Activated T-cell treated with anti-CD3 and anti-CD28 coated beads, Interleukin-2, amount 50 U/mL, for 1 hour (primary cell): ENCODE measurements around the gene TMEM135.

Source experiments
- DNase-seq: peaks from one replicate; pipeline ENCODE4 v3.0.0-alpha.2; 2020

The TMEM135 gene

DNA sequence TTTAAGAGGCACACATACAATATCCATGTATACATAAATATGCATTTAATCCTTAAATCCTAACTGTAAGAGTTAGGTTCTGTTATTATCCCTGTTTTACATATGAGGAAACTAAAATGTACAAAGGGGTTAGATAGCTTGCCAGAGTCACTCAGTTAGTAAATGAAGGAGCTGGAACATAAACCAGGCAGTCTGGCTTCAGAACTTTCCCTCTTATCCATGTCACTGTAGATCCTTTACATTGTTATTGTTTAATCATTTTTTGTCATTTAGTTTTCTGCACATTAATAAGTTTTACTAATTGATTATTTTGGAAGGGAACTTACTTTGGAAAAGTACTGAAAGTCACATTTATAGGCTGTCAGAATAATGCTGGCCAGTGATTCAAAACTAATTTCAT, 282.4 kb downstream of the TMEM135 start:
- DNase-seq, result no peak

DNA sequence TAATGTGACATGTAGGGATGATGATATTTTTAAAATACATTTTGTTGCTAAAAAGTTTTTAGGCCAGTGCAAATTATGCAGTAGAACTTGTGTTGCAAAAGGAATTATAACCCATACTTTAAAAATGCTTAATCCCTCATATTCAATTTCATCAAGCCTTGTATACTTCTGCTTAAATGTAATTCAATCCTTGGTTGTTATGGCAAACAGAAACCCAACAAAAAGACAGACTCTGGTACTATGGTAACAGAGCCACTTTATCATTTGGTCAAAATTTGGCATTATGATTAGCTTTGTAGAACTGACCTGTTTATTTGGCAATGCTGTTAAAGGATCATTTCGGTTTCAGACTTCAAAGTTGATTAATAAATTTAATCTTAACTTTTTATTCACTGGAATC, 284.8 kb downstream of the TMEM135 start:
- no peak for DNase-seq

GRCh38 chr11:87323899-87324298, 286.2 kb downstream of the TMEM135 start:
- no peak for DNase-seq

DNA sequence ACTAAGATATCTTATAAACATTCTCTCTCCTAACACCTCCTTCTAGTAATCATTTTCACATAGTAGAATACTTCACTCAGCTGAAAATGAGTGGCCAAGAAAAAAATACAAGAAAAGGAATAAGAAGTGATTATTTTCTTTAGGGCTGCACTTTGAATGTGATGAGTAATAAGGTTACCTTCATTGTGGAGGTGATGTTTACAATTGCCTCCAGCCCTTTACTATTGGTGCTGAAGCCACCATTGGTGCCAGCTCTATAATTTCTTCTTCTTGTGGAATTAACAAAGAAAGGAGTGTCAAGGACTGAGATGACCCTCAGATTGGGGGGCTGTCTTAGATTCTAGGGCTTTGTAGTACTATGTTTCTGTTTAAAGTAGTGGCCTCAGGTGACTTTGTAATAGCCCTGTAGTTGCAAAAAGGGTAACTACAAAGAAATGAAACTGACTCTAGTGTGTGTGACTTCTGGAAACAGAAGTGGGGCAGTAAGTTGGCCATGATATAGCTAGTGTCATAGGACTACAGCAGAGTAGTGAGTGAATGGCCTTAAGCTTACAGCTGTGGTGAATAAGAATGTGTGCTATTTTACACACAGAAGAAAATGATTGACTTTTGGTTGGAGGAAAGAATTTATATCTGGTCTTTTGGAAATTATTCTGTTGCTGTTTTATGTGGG, 287.2 kb downstream of the TMEM135 start:
- no peak for DNase-seq

GRCh38 chr11:87325490-87325872, 287.7 kb downstream of the TMEM135 start:
- DNase-seq, result no peak

DNA sequence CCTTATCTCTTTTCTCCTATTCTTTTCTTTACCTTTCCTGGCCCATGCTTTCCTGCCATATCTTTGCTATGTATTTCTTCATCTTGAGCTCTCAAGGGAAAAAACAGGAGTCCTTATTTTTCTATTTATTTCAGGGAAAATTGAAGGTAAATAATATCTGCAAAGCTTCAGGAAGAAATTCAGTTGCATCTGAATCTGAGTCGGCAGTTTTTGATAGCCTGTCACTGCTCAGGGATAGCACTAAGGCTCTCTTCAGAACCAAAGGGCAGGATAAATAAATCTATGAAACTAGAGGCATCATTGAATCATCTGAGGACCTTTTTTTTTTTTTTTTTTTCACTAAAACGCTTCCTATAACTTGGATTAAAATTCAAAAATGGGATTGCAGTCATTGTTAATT, 288.9 kb downstream of the TMEM135 start:
- DNase-seq, result no peak

DNA sequence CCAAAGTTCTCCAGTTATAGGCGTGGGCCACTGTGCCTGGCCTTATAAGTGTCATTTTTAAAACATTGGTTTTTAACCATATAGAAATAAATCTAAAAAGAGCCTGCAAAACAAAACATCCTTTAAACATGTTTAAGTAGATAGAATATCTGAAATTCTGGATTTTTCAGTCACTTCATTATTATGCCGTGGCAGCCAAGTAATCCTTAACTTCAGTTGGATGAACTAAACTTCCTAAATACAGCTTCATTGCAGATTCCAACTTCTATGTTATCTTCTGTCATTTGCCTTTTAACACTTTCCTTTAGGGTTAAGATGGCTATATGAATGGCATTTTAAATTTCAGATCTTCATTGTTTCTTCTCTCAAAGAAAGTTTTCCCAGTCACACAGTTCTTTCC, 291.4 kb downstream of the TMEM135 start:
- DNase-seq, result no peak

DNA sequence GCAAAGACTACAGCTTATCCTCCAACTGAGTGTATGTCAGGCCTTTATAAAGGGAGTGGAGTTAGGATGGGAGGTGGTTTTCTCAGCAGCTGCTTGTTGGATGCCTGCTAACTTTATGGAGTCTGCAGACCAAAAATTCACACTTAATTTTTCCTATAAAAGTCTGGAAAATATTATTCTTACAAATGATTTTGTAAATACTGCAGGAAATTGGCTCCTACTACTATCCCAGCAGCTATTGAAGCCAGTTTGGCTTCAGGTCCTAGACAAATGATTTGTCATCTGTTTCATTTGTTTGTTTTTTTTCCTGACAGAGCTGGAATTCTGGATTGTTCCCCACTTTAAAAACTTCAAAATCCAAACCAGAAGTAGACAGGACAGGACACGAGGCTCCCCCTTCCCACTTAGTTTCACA, 292.5 kb downstream of the TMEM135 start:
- DNase-seq, result no peak

DNA sequence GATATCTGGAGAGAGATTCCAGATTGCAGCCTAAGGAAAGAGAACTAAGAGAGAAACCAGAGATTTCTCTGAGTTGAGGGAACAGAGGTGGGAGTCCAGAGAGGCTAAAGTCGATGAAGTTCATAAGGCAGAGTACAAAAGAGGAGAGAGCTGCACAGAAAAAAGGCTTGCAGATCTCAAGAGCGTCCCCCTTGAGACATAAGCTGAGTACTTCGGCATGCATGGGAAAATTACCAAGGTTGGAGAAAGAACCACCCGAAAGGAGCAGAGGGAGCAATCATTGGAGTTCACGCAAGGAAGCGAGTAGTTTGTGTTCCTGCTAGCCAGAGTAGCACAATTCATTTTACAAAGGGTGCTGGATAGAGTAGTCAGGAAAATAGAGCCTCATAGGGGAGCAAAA, 293.5 kb downstream of the TMEM135 start:
- DNase-seq, result no peak

DNA sequence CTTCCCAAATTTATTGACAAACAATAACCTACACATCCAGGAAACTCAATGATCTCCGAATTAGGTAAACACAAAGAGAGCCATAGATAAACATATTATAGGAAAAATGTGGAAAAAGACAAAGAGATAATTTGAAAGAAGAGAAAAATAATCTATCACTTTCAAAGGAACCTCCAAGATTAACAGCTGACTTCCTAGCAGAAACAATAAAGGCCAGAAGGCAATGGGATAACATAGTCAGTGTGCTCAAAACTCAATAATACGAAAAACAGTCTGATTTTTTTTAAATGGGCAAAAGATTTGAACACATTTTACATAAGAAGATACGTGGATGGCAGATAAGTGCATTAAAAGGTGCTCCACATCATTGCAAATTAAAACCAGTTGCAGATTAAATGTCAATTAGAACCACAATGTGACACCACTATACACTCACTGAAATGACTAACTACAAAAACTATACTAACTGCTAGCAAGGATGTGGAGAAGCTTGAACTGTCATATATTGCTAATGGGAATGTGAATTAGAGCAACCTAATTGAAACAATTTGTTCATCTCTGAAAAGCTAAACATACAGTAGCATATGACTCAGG, 300.4 kb downstream of the TMEM135 start:
- DNase-seq, result no peak

- no peak for DNase-seq
These were observed 301.7 kb downstream of the TMEM135 start for GRCh38 chr11:87339416-87339815.

- DNase-seq, result no peak
These were observed 309.7 kb downstream of the TMEM135 start for GRCh38 chr11:87347441-87347840.

- no peak for DNase-seq
These were observed 310.1 kb downstream of the TMEM135 start for GRCh38 chr11:87347854-87348253.

- no peak for DNase-seq
These were observed 313.9 kb downstream of the TMEM135 start for GRCh38 chr11:87351676-87352075.

DNA sequence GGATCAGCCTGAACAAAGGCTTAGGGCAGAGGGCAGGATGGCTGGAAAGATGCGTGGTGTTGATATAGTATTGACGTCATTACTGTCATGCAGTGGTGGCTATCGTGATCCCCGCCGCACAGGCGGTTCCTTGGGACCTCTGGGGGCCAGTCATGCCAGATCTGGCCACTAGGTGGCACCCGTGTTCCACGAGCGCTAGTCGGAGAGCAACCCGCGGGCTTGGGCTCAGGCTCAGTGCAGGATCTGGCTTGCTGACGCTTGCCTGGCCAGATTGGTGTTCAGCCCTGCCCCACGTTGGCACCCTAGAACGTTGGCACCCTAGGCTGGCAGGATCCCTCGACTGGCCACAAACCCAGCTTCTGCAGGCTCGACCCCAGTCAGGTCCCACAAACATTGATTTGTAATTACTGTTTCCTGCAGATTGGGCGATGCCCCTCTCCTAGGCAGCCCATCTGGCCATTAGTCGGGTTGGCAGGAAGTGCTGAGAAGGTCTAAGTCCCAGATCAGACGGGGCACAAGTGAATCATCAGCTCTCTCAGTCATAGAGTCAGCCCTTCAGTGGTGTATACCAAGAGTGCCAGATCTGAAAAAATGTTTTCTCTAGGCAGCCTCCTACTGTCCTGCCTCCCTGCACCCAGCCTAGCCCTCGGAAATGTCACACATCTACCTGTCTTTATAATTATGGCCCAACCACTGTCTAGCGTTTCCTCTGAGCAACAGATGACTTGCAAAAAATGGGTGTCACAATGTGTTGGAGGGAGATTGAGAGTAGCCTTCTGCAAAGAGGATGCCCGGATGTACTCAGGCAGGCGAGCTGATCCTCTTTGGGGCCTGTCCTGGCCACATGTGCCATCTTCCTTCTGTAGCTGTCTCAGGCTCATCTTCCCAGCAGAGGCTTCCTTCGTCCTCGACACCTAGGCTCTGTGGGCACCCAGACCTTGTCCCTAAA, 315.3 kb downstream of the TMEM135 start:
- peak; percentile 85 for DNase-seq

- no peak for DNase-seq
These were observed 316.1 kb downstream of the TMEM135 start for GRCh38 chr11:87353771-87354345.

- DNase-seq, result no peak
These were observed 317.9 kb downstream of the TMEM135 start for GRCh38 chr11:87355596-87355995.

DNA sequence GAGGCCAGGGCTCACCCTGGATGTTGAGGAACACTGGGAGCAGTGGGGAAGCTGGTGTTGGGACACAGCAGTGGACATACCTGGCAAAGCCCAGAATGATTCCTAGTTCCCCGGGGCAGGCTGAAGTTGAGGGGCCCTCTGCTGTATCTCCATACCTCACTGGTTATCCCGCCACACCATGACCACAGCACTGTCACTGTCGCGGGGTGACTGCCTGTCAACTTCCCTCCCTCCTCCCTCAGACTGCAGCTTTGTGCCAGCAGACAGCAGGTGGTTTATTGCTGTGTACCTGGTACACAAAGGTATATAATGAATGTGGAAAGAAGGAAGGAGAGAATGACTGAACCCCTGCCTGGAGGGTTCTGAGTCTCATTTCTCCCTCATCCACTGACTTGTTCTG, 318.7 kb downstream of the TMEM135 start:
- no peak for DNase-seq

GRCh38 chr11:87358461-87358860, 320.7 kb downstream of the TMEM135 start:
- DNase-seq, result no peak

DNA sequence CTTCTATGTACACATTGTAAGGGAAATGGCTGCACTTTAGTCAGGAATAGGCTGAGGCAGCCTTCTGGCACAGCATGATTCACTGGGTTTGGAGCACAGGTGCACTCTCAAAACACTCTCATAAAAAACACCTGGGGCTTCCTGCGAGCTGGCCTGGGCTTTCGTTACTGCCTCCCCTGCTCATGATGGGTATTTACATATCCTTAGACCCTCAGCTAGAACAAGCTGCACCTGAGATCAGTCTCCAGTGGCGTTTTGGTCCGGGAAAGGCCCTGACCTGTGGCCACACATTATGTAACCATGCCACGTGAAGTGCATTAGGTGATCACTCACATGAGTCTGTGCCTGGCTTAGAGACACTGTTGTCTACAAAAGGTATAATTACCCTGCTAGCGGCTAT, 321.7 kb downstream of the TMEM135 start:
- DNase-seq, result no peak

GRCh38 chr11:87361891-87362290, 324.2 kb downstream of the TMEM135 start:
- DNase-seq, result no peak

DNA sequence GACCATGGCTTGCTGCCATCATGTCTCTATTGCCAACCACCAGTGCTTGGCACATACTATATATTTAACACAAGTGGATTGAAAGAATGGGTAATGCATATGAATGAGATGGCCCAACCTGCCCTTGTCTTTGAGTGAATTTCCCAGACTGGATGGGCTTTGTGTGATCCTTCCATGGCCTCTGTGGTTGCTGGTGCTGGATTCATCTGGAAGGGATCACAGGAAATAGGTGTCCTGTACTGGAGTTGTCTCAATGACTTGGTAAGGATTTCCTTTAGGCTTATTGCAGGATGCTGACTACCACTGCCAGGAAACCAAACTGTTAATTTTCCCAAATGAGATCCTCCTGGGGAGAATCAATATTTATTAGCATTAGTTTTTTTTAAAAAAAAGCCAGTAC, 328.6 kb downstream of the TMEM135 start:
- no peak for DNase-seq

- DNase-seq, result no peak
These were observed 329.1 kb downstream of the TMEM135 start for GRCh38 chr11:87366763-87367405.
